Right lobe of liver (tissue), 4 donors: Measurements from ENCODE around the gene PNMA8C.
"Not testable (repeated sequence)": the region's sequence is repeated elsewhere in the genome, so short reads cannot be mapped to it uniquely, and the experiment has no call there.

Source experiments
- POLR2A ChIP-seq: fragments of 450-650 bp; IDR thresholded peaks from one replicate; pipeline ENCODE4 v1.6.1; 2017; ENCODE audit warnings: antibody characterized with exemption, mild to moderate bottlenecking
- TF ChIP-seq, protein P1 (sequence below), 4 donors: fragments of 200-600 bp in 3 of 4; fragments of 450-650 bp in 1 of 4; IDR thresholded peaks; one replicate each; pipeline versions ENCODE4 v1.5.1 to v1.8.0; 2016 to 2022; ENCODE audit warnings: antibody characterized with exemption in 4 of 4, mild to moderate bottlenecking in 2 of 4
- donor health status: DM: no; HTN: no; CAD: no.
- donor health status: DM: no; HTN: no; CAD: no.
- donor health status: DM: no; HTN: yes; CAD: no.

DNA sequence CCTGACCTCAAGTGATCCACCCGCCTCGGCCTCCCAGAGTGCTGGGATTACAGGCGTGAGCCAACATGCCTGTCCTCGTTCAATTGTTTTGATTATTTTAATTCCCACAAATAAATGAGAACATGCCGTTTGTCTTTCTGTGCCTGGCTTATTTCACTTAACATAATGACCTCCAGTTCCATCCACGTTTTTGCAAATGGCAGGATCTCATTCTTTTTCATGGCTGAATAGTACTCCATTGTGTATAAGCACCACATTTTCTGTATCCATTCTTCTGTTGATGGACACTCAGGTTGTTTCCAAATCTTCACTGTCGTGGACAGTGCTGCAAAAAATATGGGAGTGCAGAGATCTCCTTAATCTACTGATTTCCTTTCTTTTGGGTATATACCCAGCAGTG lies 4.7 kb upstream of the PNMA8C start:
- TF ChIP-seq, protein P1, sequence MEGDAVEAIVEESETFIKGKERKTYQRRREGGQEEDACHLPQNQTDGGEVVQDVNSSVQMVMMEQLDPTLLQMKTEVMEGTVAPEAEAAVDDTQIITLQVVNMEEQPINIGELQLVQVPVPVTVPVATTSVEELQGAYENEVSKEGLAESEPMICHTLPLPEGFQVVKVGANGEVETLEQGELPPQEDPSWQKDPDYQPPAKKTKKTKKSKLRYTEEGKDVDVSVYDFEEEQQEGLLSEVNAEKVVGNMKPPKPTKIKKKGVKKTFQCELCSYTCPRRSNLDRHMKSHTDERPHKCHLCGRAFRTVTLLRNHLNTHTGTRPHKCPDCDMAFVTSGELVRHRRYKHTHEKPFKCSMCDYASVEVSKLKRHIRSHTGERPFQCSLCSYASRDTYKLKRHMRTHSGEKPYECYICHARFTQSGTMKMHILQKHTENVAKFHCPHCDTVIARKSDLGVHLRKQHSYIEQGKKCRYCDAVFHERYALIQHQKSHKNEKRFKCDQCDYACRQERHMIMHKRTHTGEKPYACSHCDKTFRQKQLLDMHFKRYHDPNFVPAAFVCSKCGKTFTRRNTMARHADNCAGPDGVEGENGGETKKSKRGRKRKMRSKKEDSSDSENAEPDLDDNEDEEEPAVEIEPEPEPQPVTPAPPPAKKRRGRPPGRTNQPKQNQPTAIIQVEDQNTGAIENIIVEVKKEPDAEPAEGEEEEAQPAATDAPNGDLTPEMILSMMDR (IDR thresholded peaks at IDR 0.05) = not testable (repeated sequence)
- not testable (repeated sequence) for TF ChIP-seq POLR2A
